ENCODE measurements around the gene IPO9. TPM values are rescaled to one million over a fixed set of nuclear protein-coding genes. Genes with fewer than 3 reads are reported as not detected.

Gene IPO9
- total and polyA plus RNA-seq, 10 of the 15 experiments (the other 5 are each of a cell fraction or from before 2014, with no cell fraction given) = 19.1 to 77.3 (median 34.1) TPM

- TF ChIP-seq, protein P1, sequence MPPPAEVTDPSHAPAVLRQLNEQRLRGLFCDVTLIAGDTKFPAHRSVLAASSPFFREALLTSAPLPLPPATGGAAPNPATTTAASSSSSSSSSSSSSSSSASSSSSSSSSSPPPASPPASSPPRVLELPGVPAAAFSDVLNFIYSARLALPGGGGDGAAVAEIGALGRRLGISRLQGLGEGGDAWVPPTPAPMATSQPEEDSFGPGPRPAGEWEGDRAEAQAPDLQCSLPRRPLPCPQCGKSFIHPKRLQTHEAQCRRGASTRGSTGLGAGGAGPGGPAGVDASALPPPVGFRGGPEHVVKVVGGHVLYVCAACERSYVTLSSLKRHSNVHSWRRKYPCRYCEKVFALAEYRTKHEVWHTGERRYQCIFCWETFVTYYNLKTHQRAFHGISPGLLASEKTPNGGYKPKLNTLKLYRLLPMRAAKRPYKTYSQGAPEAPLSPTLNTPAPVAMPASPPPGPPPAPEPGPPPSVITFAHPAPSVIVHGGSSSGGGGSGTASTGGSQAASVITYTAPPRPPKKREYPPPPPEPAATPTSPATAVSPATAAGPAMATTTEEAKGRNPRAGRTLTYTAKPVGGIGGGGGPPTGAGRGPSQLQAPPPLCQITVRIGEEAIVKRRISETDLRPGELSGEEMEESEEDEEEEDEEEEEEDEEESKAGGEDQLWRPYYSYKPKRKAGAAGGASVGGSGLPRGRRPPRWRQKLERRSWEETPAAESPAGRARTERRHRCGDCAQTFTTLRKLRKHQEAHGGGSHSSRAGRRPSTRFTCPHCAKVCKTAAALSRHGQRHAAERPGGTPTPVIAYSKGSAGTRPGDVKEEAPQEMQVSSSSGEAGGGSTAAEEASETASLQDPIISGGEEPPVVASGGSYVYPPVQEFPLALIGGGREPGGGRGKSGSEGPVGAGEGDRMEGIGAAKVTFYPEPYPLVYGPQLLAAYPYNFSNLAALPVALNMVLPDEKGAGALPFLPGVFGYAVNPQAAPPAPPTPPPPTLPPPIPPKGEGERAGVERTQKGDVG (CRISPR knock-in tag; IDR thresholded peaks at IDR 0.05) = no peak
- TF ChIP-seq ZBED1 (IDR thresholded peaks at IDR 0.05; ENCODE audit: borderline replicate concordance) (no peak), EGR1 (IDR thresholded peaks at IDR 0.05; ENCODE audit: borderline replicate concordance in 1 of 2, low read depth in 2 of 2, low read length in 2 of 2) (no peak), BACH1 (IDR thresholded peaks at IDR 0.05; ENCODE audit: borderline replicate concordance) (no peak)
These were observed 97.2 kb downstream of the IPO9 start (continued) for GRCh38 chr1:201925981-201926645.

GRCh38 chr1:201928266-201928665 is 99.3 kb downstream of the IPO9 start:
- no peak overlapping the region for H3K27ac ChIP-seq (ENCODE audit: control insufficient read depth, insufficient read depth)
- no peaks in the 10 kb centered on the region for H3K9me3 ChIP-seq (replicated peaks; ENCODE audit: control insufficient read depth, insufficient read depth, low read length)
- no peak for ATAC-seq
- no peaks in the 10 kb centered on the region for H3K36me3 ChIP-seq (ENCODE audit: control insufficient read depth in 2 of 2, insufficient read depth in 2 of 2, low read length in 1 of 2)
- no peak overlapping the region for H2AFZ ChIP-seq (ENCODE audit: control insufficient read depth, low read depth, low read length)
- no peaks in the 10 kb centered on the region for H3K79me2 ChIP-seq (ENCODE audit: control insufficient read depth, insufficient read depth, low read length)
- intact Hi-C loops (cut with micrococcal nuclease; ENCODE audit: unreplicated experiment) = no loop called here
- no peaks in the 10 kb centered on the region; a peak in 2 of 4 replicates for H3K27me3 ChIP-seq (replicated peaks in 1 of 2; ENCODE audit: control insufficient read depth in 2 of 2, insufficient read depth in 2 of 2, low read length in 1 of 2)
- no peak for FAIRE-seq
- no peak for DNase-seq (ENCODE audit: low read depth, low spot score)
- RAD21 ChIA-PET (ENCODE audit: unreplicated experiment) = no interaction called here
- in situ Hi-C loops (cut with MboI) = no loop called here
- SMC1A ChIA-PET (ENCODE audit: uncharacterized antibody, unreplicated experiment) = interaction anchor here (0.8 to 1.0 kb wide), 2 partner anchors 9 to 194 kb away, joined by 3 to 4 read pairs; no protein-coding TSS in a partner anchor
- H3K4me3 ChIP-seq = no peak overlapping the region
- no peak overlapping the region for H3K9ac ChIP-seq (ENCODE audit: control insufficient read depth, insufficient read depth, low read length)
- no peaks in the 10 kb centered on the region for H4K20me1 ChIP-seq (ENCODE audit: control insufficient read depth, insufficient read depth)
- POLR2A ChIA-PET = no interaction called here
- CTCF ChIA-PET = interaction anchor here (1.2 to 2.7 kb wide), 2 partner anchors 8 to 32 kb away, joined by 3 to 11 read pairs; no protein-coding TSS in a partner anchor
- WGBS (ENCODE audit: insufficient coverage, insufficient replicate concordance, low lambda C conversion rate, missing lambda C conversion rate) = 39% methylated on average over 3 of the region's 3 CpGs
- H3K4me2 ChIP-seq (ENCODE audit: control insufficient read depth, insufficient read depth) = no peak overlapping the region
- no TSS peak for BruUV-seq (replicated peaks)
- no peaks in the 10 kb centered on the region for H3K4me1 ChIP-seq (ENCODE audit: control insufficient read depth, insufficient read depth, low read length)
- TF ChIP-seq ATF2 (IDR thresholded peaks at IDR 0.05; ENCODE audit: low read length) (no peak), SMC3 (IDR thresholded peaks at IDR 0.05; ENCODE audit: borderline replicate concordance, low read length) (no peak), RBBP5 (conservative IDR thresholded peaks at IDR 0.05) (no peak), SPI1 (IDR thresholded peaks at IDR 0.05; ENCODE audit: borderline replicate concordance, insufficient read depth, low read depth, low read length) (no peak), IKZF1 (conservative IDR thresholded peaks at IDR 0.05) (no peak), STAT3 (IDR thresholded peaks at IDR 0.05; ENCODE audit: low read depth, low read length) (no peak), GABPA (IDR thresholded peaks at IDR 0.05; ENCODE audit: low read depth) (no peak), ATF7 (IDR thresholded peaks at IDR 0.05; ENCODE audit: low read depth) (no peak), MYB (IDR thresholded peaks at IDR 0.05; ENCODE audit: borderline replicate concordance, low read depth, low read length) (no peak), MLLT1 (IDR thresholded peaks at IDR 0.05) (no peak)

All from GM12878 (cell line).